HG02970 (cell line): ENCODE measurements around the gene SLPI.

Experiments
- ATAC-seq: cut with Tn5 transposase; IDR thresholded peaks from one replicate; pipeline ENCODE4 v1.9.1; 2021; ENCODE audit warnings: mild to moderate bottlenecking, moderate library complexity, moderate number of reproducible peaks; ENCODE audit not compliant: unreplicated experiment, low FRiP score

Gene SLPI

GRCh38 chr20:45254383-45255262 is at the start of gene SLPI:
Gene SLPI, minus strand, starts transcription at chr20:45254564. Its CDS starts 21 bp downstream, at chr20:45254543.
- no peak for ATAC-seq

- no peak for ATAC-seq
These were observed 49.5 kb upstream of the SLPI start for GRCh38 chr20:45303586-45304463.

- no peak for ATAC-seq
These were observed 47.5 kb upstream of the SLPI start for GRCh38 chr20:45301824-45302271.

GRCh38 chr20:45300961-45301360 is 46.6 kb upstream of the SLPI start:
- ATAC-seq: no peak

GRCh38 chr20:45299786-45300185 is 45.4 kb upstream of the SLPI start:
- no peak for ATAC-seq

- no peak for ATAC-seq
These were observed 43.6 kb upstream of the SLPI start for GRCh38 chr20:45297786-45298497.

- ATAC-seq: no peak
These were observed 40.3 kb upstream of the SLPI start for GRCh38 chr20:45294659-45295058.

GRCh38 chr20:45294003-45294368 is 39.6 kb upstream of the SLPI start:
- no peak for ATAC-seq

- no peak for ATAC-seq
These were observed 39.0 kb upstream of the SLPI start for GRCh38 chr20:45293041-45294002.

GRCh38 chr20:45292343-45292742 is 38.0 kb upstream of the SLPI start:
- no peak for ATAC-seq

- ATAC-seq: no peak
These were observed 37.2 kb upstream of the SLPI start for GRCh38 chr20:45291526-45291925.

GRCh38 chr20:45290677-45291355 is 36.5 kb upstream of the SLPI start:
- ATAC-seq: no peak

GRCh38 chr20:45289942-45290676 is 35.7 kb upstream of the SLPI start:
- no peak for ATAC-seq

- no peak for ATAC-seq
These were observed 34.5 kb upstream of the SLPI start for GRCh38 chr20:45288860-45289259.

- no peak for ATAC-seq
These were observed 34.0 kb upstream of the SLPI start for GRCh38 chr20:45288376-45288775.

- no peak for ATAC-seq
These were observed 29.2 kb upstream of the SLPI start for GRCh38 chr20:45283551-45284057.

GRCh38 chr20:45282700-45283550 is 28.6 kb upstream of the SLPI start:
- no peak for ATAC-seq
